Measurements from ENCODE around the gene PRIMPOL.

Gene PRIMPOL

DNA sequence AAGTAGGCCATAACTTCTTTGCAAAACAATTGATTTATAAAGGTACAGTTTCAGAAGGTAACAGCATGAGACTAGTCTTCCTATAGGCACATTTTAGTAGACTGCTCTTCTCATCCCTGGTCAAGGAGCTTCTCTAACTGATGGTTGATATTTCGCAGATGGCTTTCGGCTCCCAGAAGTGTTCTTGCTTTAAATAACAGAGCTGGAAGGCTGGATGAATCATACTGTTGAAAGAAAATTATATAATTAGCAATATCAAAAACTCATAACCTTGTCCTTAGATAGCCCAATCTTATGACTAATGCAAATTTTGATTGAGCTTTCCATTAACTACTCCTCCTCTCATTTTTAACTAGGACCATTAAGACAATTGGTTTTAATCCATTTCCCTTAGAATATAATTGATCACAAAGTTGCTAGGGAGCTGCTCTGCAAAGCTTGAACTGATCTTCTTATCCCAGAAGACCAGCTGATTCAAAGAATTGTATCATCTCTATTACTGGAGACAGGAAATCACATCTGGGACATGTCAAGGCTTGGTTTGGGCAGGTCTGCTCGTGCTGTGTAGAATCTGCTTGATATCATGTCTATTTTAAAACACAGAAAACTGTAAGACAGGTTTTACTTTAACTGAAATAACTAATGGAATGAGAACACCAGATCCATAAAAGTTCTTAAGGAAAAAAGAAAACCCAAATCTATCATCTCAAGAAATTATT, 45.8 kb downstream of the PRIMPOL start:
- no peak overlapping the region for H3K4me3 ChIP-seq (ENCODE audit: low read depth, low read length)
- TF ChIP-seq, protein P1, sequence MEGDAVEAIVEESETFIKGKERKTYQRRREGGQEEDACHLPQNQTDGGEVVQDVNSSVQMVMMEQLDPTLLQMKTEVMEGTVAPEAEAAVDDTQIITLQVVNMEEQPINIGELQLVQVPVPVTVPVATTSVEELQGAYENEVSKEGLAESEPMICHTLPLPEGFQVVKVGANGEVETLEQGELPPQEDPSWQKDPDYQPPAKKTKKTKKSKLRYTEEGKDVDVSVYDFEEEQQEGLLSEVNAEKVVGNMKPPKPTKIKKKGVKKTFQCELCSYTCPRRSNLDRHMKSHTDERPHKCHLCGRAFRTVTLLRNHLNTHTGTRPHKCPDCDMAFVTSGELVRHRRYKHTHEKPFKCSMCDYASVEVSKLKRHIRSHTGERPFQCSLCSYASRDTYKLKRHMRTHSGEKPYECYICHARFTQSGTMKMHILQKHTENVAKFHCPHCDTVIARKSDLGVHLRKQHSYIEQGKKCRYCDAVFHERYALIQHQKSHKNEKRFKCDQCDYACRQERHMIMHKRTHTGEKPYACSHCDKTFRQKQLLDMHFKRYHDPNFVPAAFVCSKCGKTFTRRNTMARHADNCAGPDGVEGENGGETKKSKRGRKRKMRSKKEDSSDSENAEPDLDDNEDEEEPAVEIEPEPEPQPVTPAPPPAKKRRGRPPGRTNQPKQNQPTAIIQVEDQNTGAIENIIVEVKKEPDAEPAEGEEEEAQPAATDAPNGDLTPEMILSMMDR (IDR thresholded peaks at IDR 0.05; ENCODE audit: low read depth, low read length, missing control alignments), result no peak
- DNase-seq (ENCODE audit: low read depth), result no peak

DNA sequence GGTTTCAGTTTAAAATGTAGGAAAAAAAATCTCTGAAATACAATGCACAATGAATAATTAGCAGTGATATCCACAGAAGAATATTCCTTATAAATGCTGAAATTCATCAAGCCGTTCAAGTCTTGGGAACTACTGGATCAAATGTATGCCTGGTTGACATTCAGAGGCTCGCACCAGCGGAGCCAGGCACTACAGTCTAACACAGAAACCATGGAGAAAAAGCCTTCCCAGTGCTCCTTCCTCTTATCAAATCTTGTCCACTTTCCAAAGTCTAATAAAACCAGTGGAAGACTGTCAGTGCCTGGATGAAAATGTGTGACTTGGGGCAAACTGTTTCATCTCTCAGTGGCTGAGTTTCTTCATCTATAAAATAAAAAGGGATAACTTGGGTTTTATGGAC, 48.4 kb downstream of the PRIMPOL start:
- TF ChIP-seq, protein P1 (IDR thresholded peaks at IDR 0.05; ENCODE audit: low read depth, low read length, missing control alignments), result no peak
- no peak overlapping the region for H3K4me3 ChIP-seq (ENCODE audit: low read depth, low read length)

DNA sequence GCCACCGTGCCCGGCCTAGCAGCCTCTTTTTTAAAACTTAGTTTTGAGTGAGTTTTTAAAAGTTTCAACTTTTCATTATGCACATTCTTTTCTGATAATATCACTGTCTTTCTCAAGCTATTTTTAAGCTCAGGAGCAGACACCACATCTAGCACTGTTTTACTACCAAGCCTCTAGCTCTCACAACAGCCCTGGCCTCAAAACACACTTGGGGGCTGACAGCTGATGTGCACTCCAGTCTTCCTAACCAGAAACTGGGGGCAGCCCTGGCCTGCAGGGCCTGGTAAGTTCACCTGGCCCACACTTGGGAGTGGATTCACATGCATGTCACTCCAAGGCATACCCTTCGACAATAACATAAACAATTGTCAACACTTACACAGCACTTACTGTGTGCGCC, 50.4 kb downstream of the PRIMPOL start:
- no peak for DNase-seq (ENCODE audit: low read depth)
- TF ChIP-seq, protein P1 (IDR thresholded peaks at IDR 0.05; ENCODE audit: low read depth, low read length, missing control alignments), result no peak
- no peak overlapping the region for H3K4me3 ChIP-seq (ENCODE audit: low read depth, low read length)

More for the DNA sequence above, 48.4 kb downstream of the PRIMPOL start:
- no peak for DNase-seq (ENCODE audit: low read depth)

DNA sequence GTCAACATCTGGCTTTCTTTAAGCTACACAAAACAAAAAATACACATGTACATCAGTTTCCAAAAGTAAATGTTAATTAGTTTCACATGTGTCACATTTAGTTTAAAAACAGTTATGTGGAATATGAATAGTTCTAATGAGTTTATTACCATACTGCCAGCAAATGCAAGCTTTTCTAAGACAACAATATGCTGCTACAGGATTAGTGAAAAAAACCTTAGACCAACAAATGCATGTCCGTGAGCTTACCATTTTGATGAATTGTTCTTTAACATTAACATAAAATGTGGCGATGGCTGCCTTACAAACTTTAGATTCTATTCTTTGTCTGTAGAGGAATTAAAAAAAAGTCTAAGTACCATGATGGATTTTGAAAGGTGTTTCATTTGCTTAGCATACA, 52.6 kb downstream of the PRIMPOL start:
- H3K4me3 ChIP-seq (ENCODE audit: low read depth, low read length), result no peak overlapping the region
- no peak for DNase-seq (ENCODE audit: low read depth)
- TF ChIP-seq, protein P1 (IDR thresholded peaks at IDR 0.05; ENCODE audit: low read depth, low read length, missing control alignments), result no peak

DNA sequence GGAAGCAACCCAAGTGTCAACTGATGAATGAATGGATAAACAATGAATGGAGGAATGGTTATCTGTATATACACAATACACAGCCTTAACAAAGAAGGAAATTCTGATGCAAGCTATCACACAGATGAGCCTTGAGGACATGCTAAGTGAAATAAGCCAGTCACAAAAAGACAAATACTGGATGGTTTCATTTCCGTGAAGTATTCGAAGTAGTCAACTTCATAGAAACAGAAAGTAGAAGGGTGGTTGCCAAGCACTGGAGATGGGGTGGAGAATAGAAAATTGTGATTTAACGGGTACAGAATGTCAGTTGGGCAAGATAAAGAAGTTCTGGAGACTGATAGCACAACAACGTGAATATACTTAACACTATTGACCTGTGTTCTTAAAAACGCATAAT, 56.2 kb downstream of the PRIMPOL start:
- TF ChIP-seq, protein P1 (IDR thresholded peaks at IDR 0.05; ENCODE audit: low read depth, low read length, missing control alignments), result no peak
- no peak for DNase-seq (ENCODE audit: low read depth)
- no peak overlapping the region for H3K4me3 ChIP-seq (ENCODE audit: low read depth, low read length)

DNA sequence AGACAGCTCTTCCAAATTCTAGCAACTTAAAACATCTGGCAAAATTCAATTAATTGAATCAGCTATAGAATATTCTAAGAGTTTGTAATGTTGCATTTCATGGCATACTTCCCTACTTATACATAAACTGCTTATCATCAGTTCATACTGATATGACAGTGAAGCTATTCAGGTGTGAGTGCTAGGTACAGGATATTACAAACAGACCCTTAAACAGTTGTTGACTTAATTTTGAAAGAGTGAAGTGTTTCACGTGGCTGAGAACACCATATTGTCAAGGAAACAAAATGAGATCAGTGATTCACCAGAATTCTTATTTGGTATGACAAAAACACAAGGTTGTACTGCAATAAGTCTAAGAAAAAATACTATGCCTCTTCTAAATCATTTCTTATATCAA, 56.9 kb downstream of the PRIMPOL start:
- no peak for DNase-seq (ENCODE audit: low read depth)
- TF ChIP-seq, protein P1 (IDR thresholded peaks at IDR 0.05; ENCODE audit: low read depth, low read length, missing control alignments), result no peak
- no peak overlapping the region for H3K4me3 ChIP-seq (ENCODE audit: low read depth, low read length)

DNA sequence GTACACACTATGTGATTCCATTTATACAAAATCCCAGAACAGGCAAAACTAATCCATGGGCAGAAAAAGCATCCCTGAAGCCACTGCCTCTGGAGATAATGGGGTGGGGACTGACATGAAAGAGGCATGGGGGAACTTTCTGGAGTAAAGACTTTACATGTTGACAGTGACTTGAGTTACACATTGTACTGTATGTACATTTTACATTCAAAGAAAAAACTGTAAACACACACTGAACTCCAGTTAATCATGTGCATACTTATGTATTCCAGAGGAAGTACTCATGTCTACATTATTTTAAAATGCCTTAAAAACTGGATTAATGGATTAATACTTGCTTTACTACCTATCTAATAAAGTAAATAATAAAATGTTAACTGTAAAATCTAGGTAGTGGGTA, 62.8 kb downstream of the PRIMPOL start:
- no peak overlapping the region for H3K4me3 ChIP-seq (ENCODE audit: low read depth, low read length)
- DNase-seq (ENCODE audit: low read depth), result no peak
- TF ChIP-seq, protein P1 (IDR thresholded peaks at IDR 0.05; ENCODE audit: low read depth, low read length, missing control alignments), result no peak
